ENCODE results near the gene KLHL20.

DNA sequence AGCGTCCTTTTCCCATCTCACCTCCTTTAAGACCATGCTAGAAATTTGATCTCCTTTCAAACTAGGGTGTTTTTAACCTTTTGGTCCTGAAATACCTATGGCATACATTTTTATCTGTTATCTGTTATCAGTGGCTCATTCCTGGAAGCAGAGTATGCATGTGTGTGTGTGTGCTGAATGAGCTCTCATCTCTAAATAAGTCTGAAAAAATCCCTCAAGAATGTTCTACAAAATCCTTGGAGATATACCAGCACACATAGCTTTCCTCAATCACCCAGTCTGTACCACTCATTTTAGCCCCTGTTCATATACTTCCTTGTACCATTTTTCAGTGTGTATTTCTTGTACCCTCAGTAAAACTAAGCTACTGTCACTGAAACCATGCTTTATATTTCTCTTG, 103.7 kb downstream of the KLHL20 start:
- TF ChIP-seq, protein P1, sequence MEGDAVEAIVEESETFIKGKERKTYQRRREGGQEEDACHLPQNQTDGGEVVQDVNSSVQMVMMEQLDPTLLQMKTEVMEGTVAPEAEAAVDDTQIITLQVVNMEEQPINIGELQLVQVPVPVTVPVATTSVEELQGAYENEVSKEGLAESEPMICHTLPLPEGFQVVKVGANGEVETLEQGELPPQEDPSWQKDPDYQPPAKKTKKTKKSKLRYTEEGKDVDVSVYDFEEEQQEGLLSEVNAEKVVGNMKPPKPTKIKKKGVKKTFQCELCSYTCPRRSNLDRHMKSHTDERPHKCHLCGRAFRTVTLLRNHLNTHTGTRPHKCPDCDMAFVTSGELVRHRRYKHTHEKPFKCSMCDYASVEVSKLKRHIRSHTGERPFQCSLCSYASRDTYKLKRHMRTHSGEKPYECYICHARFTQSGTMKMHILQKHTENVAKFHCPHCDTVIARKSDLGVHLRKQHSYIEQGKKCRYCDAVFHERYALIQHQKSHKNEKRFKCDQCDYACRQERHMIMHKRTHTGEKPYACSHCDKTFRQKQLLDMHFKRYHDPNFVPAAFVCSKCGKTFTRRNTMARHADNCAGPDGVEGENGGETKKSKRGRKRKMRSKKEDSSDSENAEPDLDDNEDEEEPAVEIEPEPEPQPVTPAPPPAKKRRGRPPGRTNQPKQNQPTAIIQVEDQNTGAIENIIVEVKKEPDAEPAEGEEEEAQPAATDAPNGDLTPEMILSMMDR (IDR thresholded peaks at IDR 0.05): no peak
- no peak for TF ChIP-seq POLR2A (IDR thresholded peaks at IDR 0.05)
